Omental fat pad (tissue), 4 donors: ENCODE data around the gene FBXW2. TPM values are rescaled to one million over a fixed set of nuclear protein-coding genes. Genes with fewer than 3 reads are reported as not detected.
A peak's percentile ranks its signal among the peaks of the same experiment; 100 is the strongest.

Source experiments
- ATAC-seq: fragments of 150-250 bp; one replicate; pipeline ENCODE4 v1.9.1; 2016; ENCODE audit warnings: mild to moderate bottlenecking, moderate library complexity; ENCODE audit not compliant: low FRiP score
- DNase-seq: peaks from one replicate; pipeline ENCODE4 v3.0.0-alpha.2; 2019; ENCODE audit warnings: low spot score
- CTCF ChIP-seq, 3 donors: fragments of 450-650 bp; IDR thresholded peaks; one replicate each; pipeline ENCODE4 v1.5.1; 2016 to 2017; ENCODE audit warnings: antibody characterized with exemption in 3 of 3, mild to moderate bottlenecking in 3 of 3, moderate library complexity in 2 of 3
- total RNA-seq, 4 donors: library from RNA; depleted of rRNA; stranded (reverse); fragments of >200 nt; gene quantifications; one replicate each; pipeline ENCODE4 v1.1.0, GENCODE V29; 2016

FBXW2 gene
- total RNA-seq, result 10 to 100 TPM; 36.4 to 61.8 (median 42.1) TPM

- TF ChIP-seq CTCF (IDR thresholded peaks at IDR 0.05), result no peak
- peak; percentile 100 for ATAC-seq
- DNase-seq, result peak; percentile 66
These were observed at the start of gene FBXW2 for GRCh38 chr9:120792898-120793765. TSS of gene FBXW2 (minus strand) at chr9:120793416. CDS start at chr9:120788258, 5,158 bp downstream.

GRCh38 chr9:120841930-120842684, 48.9 kb upstream of the FBXW2 start:
- TF ChIP-seq CTCF (IDR thresholded peaks at IDR 0.05), result no peak
- no peak for DNase-seq
- ATAC-seq, result peak; percentile 1

GRCh38 chr9:120839146-120839545, 45.9 kb upstream of the FBXW2 start:
- no peak for TF ChIP-seq CTCF (IDR thresholded peaks at IDR 0.05)
- no peak for ATAC-seq
- DNase-seq, result no peak

GRCh38 chr9:120837921-120838320, 44.7 kb upstream of the FBXW2 start:
- no peak for ATAC-seq
- TF ChIP-seq CTCF (IDR thresholded peaks at IDR 0.05), result no peak
- DNase-seq, result no peak

- ATAC-seq (no peak), DNase-seq (no peak)
- no peak for TF ChIP-seq CTCF (IDR thresholded peaks at IDR 0.05)
These were observed 40.1 kb upstream of the FBXW2 start for GRCh38 chr9:120833325-120833724.

GRCh38 chr9:120832807-120833206, 39.6 kb upstream of the FBXW2 start:
- DNase-seq (no peak), ATAC-seq (no peak)
- no peak for TF ChIP-seq CTCF (IDR thresholded peaks at IDR 0.05)
